Subcutaneous abdominal adipose tissue (tissue), 5 donors: Measurements from ENCODE around the gene UGT1A10.

Experiments used
- H3K27ac ChIP-seq: one replicate; pipeline ENCODE4 v1.7.0; 2013; ENCODE audit warnings: low read depth, mild to moderate bottlenecking, inconsistent platforms, low read length, moderate library complexity
- H3K27me3 ChIP-seq, 5 donors: one replicate each; pipeline ENCODE4 v1.7.0; 2013; ENCODE audit warnings: low read length in 5 of 5, inconsistent platforms in 1 of 5; ENCODE audit not compliant: control insufficient read depth in 5 of 5, insufficient read depth in 4 of 5
- H3K36me3 ChIP-seq, 5 donors: one replicate each; pipeline ENCODE4 v1.7.0; 2013; ENCODE audit warnings: low read length in 5 of 5; ENCODE audit not compliant: control insufficient read depth in 5 of 5, insufficient read depth in 5 of 5
- H3K4me1 ChIP-seq, 5 donors: one replicate each; pipeline ENCODE4 v1.7.0; 2013; ENCODE audit warnings: low read length in 5 of 5, mild to moderate bottlenecking in 3 of 5, moderate library complexity in 1 of 5; ENCODE audit not compliant: control insufficient read depth in 5 of 5, insufficient read depth in 5 of 5
- H3K4me3 ChIP-seq, 5 donors: one replicate each; pipeline ENCODE4 v1.7.0; 2013; ENCODE audit warnings: low read length in 5 of 5, low read depth in 1 of 5
- H3K9ac ChIP-seq, 5 donors: one replicate each; pipeline ENCODE4 v1.7.0; 2013; ENCODE audit warnings: low read length in 5 of 5, mild to moderate bottlenecking in 4 of 5, moderate library complexity in 3 of 5
- H3K9me3 ChIP-seq, 5 donors: one replicate each; pipeline ENCODE4 v1.7.0; 2013; ENCODE audit warnings: low read length in 5 of 5; ENCODE audit not compliant: control insufficient read depth in 5 of 5
- donor health status: healthy.
- donor health status: healthy.
- donor health status: healthy.
- donor health status: healthy.
- donor health status: healthy.

The UGT1A10 gene

GRCh38 chr2:233799087-233799665, 162.9 kb downstream of the UGT1A10 start:
- H3K4me1 ChIP-seq, result no peaks in the 10 kb centered on the region
- H3K9ac ChIP-seq, result no peak overlapping the region
- H3K27ac ChIP-seq, result no peak overlapping the region
- no peak overlapping the region for H3K4me3 ChIP-seq
- peaks cover 0 to 3% (median 0%) of the 10 kb centered on the region in 5 donors for H3K27me3 ChIP-seq
- no peaks in the 10 kb centered on the region for H3K36me3 ChIP-seq
- no peaks in the 10 kb centered on the region for H3K9me3 ChIP-seq

- H3K9me3 ChIP-seq, result no peaks in the 10 kb centered on the region
- peaks cover 0 to 3% (median 0%) of the 10 kb centered on the region in 5 donors for H3K27me3 ChIP-seq
- H3K27ac ChIP-seq, result no peak overlapping the region
- no peak overlapping the region for H3K9ac ChIP-seq
- no peaks in the 10 kb centered on the region for H3K36me3 ChIP-seq
- H3K4me3 ChIP-seq, result no peak overlapping the region
- H3K4me1 ChIP-seq, result no peaks in the 10 kb centered on the region
Measured at GRCh38 chr2:233799716-233800115, 163.5 kb downstream of the UGT1A10 start.

GRCh38 chr2:233800208-233800607, 164.0 kb downstream of the UGT1A10 start:
- Histone ChIP-seq H3K36me3 (no peaks in the 10 kb centered on the region), H3K9ac (no peak overlapping the region), H3K27ac (no peak overlapping the region)

GRCh38 chr2:233801357-233802131, 165.3 kb downstream of the UGT1A10 start:
- Histone ChIP-seq H3K4me3 (no peak overlapping the region), H3K36me3 (no peaks in the 10 kb centered on the region), H3K9ac (no peak overlapping the region), H3K27ac (no peak overlapping the region), H3K9me3 (no peaks in the 10 kb centered on the region), H3K4me1 (no peaks in the 10 kb centered on the region), H3K27me3 (peaks cover 0 to 3% (median 0%) of the 10 kb centered on the region in 5 donors)

More at GRCh38 chr2:233800208-233800607, 164.0 kb downstream of the UGT1A10 start:
- Histone ChIP-seq H3K27me3 (peaks cover 0 to 3% (median 0%) of the 10 kb centered on the region in 5 donors), H3K4me3 (no peak overlapping the region), H3K9me3 (no peaks in the 10 kb centered on the region), H3K4me1 (no peaks in the 10 kb centered on the region)

GRCh38 chr2:233802132-233802815, 166.0 kb downstream of the UGT1A10 start:
- Histone ChIP-seq H3K4me3 (no peak overlapping the region), H3K9ac (no peak overlapping the region)

GRCh38 chr2:233803292-233803911, 167.2 kb downstream of the UGT1A10 start:
- H3K36me3 ChIP-seq, result no peaks in the 10 kb centered on the region
- H3K9me3 ChIP-seq, result no peaks in the 10 kb centered on the region
- no peak overlapping the region for H3K9ac ChIP-seq
- no peak overlapping the region for H3K4me3 ChIP-seq
- no peaks in the 10 kb centered on the region for H3K4me1 ChIP-seq
- no peak overlapping the region for H3K27ac ChIP-seq
- H3K27me3 ChIP-seq, result peaks cover 0 to 3% (median 0%) of the 10 kb centered on the region in 5 donors

More at GRCh38 chr2:233802132-233802815, 166.0 kb downstream of the UGT1A10 start:
- H3K4me1 ChIP-seq, result no peaks in the 10 kb centered on the region
- H3K27ac ChIP-seq, result no peak overlapping the region
- H3K36me3 ChIP-seq, result no peaks in the 10 kb centered on the region
- peaks cover 0 to 3% (median 0%) of the 10 kb centered on the region in 5 donors for H3K27me3 ChIP-seq
- H3K9me3 ChIP-seq, result no peaks in the 10 kb centered on the region

- H3K9me3 ChIP-seq, result no peaks in the 10 kb centered on the region
- no peak overlapping the region for H3K4me3 ChIP-seq
- H3K27me3 ChIP-seq, result peaks cover 0 to 6% (median 0%) of the 10 kb centered on the region in 5 donors
- H3K4me1 ChIP-seq, result no peaks in the 10 kb centered on the region
- H3K9ac ChIP-seq, result no peak overlapping the region
- no peak overlapping the region for H3K27ac ChIP-seq
- no peaks in the 10 kb centered on the region for H3K36me3 ChIP-seq
Measured at GRCh38 chr2:233803994-233804393, 167.7 kb downstream of the UGT1A10 start.

GRCh38 chr2:233807215-233807865, 171.1 kb downstream of the UGT1A10 start:
- Histone ChIP-seq H3K9ac (no peak overlapping the region), H3K4me3 (no peak overlapping the region), H3K4me1 (no peaks in the 10 kb centered on the region), H3K27ac (no peak overlapping the region), H3K27me3 (peaks cover 0 to 10% (median 0%) of the 10 kb centered on the region in 5 donors), H3K9me3 (no peaks in the 10 kb centered on the region), H3K36me3 (no peaks in the 10 kb centered on the region)

GRCh38 chr2:233807966-233808935, 172.0 kb downstream of the UGT1A10 start:
- H3K9ac ChIP-seq, result no peak overlapping the region
- no peaks in the 10 kb centered on the region for H3K4me1 ChIP-seq
- H3K9me3 ChIP-seq, result no peaks in the 10 kb centered on the region
- H3K27ac ChIP-seq, result no peak overlapping the region
- no peaks in the 10 kb centered on the region for H3K36me3 ChIP-seq
- H3K27me3 ChIP-seq, result peaks cover 0 to 10% (median 0%) of the 10 kb centered on the region in 5 donors
- no peak overlapping the region for H3K4me3 ChIP-seq
